Kidney capillary endothelial cell (primary cell): ENCODE measurements around the gene KCNG2.
"Not testable (repeated sequence)": the region's sequence is repeated elsewhere in the genome, so short reads cannot be mapped to it uniquely, and the experiment has no call there.

Source experiments
- DNase-seq: peaks from one replicate; pipeline ENCODE4 v3.0.0-alpha.2; 2018; ENCODE audit warnings: low spot score

The KCNG2 gene

DNA sequence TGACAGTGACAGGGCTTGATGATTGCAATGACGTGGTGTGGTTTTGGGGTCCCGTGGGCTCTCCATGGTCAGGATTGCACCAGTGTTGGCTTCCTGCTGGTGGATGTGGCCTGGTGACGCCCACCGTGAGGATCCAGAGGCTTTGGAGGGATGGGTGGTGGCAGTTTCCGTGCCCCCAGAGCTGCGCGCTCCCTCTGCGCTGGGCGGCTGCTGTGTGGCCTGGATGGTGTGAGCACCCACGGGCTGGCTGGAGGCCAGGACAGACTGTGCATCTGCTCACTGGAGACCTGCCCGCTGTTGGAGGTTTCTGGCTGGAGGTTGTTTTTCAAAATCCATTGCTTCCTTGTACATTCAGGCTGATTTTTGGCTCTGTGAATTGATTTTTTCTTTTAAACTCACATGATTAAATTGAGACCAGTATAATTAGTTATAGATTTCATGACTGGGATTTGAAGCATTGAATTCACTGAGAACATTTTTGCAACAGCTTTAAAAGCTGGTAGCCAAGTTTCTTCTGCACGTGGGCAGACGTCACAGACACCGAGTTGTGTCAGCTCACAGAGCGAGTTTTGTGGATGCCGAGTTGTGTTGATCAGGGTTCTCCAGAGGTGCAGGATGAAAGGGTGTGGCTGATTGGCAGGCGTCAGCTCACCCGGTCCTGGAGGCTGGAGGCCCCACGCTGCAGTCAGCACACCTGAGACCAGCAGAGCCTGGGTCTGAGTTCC is 72.7 kb downstream of the KCNG2 start:
- DNase-seq, result no peak

DNA sequence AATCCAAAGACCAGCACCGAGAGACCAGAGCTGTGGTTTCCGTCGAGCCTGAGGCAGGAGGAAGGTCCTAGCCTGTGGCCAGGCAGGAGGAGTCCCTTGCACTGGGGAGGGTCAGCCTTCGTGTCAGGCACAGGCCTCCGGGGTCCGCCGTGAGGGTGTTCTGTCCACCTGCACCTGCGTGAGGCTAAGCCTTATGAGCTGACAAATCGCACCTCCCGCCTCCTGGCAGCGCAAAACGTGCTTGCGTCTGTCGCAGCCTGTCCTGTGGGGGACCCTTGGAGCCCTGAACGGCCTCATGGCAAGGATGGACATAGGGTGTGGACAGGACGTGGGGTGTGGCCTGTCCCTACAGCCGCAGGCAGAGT is 73.3 kb downstream of the KCNG2 start:
- no peak for DNase-seq

DNA sequence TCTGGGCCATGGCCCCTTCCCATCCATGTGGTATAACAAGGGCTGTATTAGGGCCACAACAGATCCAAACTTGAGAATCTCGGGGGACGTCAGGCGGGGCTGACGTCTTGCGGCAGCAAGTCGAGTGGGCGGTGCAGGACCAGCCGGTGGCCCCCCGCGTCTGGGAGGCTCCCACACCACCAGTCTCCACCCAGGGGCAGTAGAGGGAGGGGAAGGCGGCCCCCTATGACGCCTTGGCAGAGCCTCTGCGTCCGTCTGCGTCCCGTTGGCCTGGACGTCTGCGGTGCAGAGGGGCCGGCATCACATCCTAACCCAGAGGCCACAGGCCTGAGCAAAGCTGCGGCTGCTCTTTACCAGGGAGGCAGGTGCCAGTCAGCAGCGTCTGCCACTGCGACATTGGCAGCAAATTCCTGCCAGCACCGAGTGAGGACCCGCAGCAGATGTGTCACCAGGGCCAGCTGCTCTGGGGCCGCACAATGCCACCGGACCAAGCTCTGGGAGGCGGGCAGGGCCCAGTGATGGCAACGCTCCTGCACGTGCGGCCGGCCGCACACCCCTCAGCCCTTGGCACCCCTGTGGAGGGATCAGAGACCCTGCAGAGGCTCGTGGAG is 73.8 kb downstream of the KCNG2 start:
- DNase-seq, result no peak

DNA sequence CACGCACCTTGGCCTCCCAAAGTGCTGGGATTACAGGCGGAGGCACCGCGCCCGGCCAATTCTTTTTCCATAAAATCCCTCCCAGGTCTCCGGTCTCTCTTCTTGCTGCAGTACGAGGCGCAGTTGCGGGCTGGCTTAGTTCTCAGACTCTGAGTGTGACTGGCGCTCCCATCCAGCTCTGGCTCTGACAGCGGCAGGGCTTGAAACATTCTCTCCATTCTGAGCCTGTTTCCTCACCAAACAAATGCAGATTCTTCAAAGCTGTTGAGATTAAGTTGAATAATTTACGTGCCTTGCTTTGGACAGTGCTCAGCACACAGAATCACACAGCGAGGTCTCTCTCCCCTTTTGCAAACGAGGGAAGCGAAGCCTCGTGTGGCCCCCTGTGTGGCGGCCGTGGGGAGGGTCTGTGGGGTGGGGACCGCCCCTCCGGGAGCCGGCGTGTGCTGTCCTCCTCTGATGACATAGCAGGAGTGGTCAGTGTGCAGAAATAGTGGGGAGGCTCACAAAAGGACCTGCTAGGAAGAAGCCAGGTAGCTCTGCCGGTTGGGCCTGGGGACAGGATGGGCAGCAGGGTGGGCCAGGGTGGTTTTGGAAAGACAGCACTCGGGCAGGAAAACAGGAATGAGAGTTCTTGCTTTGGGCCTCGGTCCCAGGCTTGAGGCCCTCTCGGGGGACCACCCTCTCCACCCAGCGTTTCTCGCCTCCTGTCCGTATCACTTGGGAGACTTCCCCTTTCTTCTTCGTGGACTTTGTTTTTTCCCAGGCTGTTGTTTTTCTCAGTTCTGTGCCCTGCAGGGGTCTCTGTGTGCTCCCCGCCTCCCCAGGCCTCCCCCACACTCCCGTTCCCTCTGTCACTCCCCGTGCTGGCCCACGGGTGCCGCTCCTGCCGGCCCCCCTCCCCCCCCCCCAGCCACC is 75.0 kb downstream of the KCNG2 start:
- DNase-seq, result no peak

DNA sequence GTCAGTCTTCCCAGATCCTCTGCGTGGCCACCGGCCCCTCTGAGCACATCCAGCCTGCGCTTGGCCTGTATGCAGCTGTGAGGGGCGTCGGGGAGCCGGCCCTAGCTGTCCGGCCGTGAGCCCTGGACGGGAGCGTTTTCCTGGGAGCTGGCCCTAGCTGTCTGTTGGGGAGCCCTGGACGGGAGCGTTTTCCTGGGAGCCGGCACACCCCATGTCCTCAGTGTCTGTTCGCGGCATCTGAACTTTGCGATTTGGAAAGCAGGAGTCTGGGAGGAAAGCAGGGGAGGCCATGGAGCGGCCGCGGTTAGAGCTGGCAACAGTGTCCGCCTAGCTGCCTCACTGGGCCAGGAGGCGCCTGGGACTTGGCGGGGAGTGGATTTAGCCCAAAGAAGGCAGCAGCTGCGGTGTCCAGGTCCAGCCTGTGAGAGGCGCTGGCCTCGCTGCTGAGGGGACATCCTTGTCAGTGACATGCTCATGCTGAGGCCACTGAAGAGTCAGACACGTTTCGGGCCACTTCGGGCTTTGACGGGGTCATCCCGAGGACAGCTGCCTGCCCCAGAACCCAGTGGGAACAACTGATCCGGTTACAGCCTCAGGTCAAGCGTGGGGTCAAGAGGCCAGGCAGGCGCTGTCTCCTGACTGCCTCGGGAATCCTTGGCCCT is 75.8 kb downstream of the KCNG2 start:
- no peak for DNase-seq

DNA sequence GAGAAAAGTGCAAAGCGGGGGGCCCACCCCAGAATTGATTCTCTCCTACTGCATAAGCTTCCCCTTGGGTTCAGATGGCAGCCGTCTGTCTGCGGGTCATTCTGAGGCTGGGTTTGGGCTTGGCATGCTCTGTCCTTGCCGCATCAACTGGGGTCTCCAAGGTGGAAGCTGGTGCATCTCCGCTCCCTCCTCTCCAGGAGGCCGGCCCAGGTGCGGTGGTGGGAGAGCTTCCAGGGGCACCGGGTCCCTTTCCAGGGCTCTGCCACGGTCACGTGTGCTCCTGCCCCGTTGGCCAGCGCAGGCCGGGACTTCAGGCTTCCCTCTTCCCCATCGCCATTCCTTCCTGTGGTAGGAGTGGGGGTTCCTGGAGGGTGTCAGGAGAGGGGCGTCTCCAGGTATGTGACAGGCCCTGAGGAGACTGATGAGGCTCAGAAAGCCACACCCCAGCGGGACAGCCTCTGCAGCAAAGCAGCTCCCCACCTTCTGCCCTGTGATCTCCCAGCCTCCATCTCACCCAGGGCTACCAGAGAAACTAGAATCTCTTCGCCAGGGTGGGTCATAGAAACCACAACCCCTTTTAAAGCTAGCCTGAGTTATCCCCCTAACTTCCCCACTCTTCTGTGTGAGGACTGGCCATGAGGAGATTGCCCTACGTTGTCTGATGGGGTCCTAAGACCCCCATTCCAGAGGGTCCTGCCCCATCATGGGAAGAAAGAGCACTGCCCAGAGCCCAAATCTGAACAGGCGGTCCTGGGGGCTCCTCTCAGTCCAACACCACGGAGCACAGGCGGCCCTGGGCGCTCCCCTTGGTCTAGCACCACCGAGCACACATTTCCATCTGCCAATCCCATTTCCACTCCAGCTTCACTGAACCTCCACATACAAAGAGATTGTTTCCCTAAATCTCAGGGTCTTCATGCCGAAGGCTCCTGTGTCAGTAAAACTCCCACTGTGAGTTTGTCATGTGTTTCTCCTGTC is 77.1 kb downstream of the KCNG2 start:
- no peak for DNase-seq

DNA sequence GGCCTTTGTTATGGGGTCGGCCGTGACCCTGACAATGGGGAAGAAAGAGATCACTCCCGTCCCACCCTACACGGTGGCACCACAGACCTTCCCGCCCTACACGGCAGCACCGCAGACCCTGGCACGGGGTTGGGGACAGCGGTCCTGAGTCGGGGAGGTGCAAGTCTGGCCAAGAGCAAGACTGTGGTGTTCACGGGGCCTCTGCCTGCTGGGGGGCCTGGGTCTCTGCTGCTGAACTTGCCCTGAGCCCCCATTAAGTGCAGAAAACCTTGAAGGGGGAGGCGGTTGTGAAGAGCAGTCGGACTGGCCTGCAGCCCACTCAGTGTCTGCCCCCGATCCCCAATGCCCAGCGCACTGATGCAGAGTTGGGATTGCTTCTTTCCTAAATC is 77.8 kb downstream of the KCNG2 start:
- DNase-seq, result no peak

DNA sequence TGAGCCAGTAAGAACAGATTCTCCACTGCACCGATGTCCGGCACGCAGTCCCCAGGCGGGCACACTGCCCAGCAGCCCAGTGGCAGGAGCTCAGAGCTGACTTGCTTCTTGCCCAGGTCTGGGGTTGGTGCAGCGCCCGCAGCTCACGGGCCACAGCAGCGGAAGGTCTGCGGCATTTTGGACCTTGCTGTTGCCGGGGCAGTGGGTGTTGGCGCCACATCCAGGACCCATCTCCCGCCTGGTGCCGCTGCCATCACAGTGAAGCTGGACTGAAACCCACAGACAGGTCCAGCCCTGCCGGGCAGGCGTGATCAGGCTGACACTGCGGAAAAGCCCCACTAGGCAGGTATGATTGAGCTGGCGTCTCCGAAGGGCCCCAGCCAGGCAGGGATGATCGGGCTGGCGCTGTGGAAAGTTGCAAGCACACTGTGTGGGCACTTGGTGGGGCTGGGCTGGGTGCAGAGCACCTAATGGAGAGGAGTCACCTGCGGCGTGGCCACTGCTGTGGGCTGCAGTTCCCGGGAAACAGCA is 78.3 kb downstream of the KCNG2 start:
- no peak for DNase-seq

DNA sequence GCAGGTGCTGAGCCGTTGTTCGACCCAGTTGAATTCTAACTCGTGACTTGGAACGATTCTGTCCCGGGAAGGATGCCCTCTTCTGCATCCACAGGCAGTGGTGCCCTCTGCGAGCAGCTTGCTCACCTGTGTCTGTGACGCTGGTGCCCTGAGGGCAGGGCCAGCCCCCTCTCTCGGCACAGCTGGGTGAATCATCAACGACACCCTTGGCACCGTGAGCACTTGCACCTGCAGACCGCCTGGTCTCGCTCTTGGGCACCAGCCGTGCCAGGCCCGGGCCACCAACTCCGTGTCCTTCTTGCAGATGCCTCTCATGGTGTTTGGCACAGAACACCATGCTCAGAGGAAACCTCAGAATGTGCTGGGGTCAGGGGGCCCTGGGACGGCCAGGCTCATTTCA is 78.8 kb downstream of the KCNG2 start:
- no peak for DNase-seq

DNA sequence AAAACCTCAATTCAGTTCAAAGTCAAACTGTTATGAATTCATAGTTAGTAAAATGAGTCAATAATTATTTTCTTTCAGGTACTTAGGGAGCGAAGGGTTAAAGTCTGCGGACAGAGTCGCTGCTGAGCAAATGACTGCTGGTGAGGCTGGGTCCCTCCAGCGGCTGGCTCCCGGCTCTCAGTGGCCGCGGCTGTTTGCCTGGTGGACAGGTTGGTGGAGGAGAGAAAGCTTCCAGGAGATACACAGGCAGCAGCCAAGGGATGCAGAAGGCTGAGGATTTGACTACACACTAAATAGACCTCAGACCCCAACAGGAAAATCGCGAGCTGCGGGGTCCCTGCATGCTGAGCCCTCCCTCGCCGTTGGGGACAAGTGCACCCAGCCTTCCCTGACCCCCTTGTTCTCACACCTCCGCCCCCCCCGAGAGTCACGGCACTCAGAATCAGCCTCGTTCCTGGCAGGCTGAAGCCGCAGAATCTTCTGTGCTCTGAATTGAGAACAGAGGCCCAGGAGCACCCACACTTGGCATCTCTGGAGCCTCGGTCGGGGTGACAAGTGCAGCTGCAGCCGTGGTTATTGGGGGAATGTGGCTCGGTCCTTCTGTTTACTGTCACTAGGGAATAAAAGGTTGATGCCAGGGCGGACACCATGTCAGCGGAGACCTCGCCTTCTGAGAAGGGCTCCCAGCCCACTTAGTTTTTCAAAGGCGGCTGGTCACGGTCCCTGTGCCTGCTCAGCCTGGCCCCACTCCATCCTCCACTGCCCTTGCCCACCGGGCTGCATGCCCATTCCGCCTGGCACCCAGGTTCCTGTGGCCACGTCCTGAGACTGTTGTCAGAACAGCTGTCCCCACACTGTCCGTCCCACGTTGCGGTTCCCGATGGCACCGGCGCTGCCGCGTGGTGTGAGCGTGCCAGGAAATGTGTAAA is 79.7 kb downstream of the KCNG2 start:
- DNase-seq, result no peak

DNA sequence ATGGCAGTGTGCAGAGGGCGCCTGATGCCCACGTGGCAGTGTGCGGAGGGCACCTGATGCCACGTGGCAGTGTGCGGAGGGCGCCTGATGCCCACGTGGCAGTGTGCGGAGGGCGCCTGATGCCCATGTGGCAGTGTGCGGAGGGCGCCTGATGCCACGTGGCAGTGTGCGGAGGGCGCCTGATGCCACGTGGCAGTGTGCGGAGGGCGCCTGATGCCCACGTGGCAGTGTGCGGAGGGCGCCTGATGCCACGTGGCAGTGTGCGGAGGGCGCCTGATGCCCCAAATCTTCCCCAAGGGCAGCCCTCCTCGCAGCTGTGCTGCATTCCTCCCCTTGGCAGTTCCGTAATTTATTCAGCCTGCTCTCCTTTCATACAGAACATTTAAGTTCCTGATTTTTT is 80.5 kb downstream of the KCNG2 start:
- not testable (repeated sequence) for DNase-seq

DNA sequence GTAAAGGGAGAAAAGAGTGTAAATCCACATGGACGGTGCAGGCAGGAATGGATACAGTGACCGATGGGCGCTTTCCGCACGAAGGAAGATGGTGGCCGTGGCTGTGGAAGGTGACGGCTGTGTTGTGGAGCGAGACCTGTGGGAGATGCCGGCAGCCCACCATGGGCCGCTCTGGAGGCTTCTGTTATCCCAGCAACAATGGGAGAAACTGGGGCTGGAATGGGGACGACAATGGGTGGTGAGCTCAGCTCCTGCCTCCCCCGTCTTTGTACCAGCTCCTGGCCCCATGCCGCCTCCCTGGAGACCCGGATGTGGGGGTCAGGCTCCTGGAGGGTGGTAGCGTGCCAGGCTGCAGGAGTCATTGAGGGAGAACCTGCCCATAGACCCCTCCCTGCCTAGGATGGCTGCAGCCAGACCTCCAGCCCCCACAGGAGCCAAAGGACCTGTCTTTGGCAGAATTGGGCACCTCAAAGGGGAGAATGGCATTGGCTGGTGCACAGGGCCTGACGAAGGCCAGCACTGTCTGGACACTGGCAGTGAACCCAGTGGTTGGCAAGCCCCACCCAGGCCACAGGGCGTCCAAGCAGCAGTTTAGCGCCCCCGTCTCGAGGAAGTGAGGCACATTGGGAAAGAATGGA is 81.1 kb downstream of the KCNG2 start:
- DNase-seq, result no peak

DNA sequence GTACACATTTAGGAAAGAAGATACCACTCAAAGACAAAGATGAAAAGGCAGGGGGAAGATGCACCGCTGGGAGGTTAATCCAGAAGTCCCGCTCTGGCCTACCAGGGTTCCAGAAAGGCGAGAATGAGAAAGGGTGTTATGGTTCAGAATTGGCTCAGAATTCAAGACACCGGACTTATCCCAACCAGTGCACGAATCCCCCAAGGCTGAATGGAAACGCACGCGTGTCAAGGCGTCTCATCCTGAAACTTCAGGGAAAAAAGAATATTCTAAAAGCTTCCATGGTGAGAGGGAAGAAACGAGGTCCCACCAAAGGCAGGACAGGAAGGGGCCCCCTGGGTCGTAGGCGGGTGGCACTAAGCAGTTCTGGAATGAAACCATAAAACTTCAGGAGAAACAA is 81.8 kb downstream of the KCNG2 start:
- DNase-seq, result no peak

DNA sequence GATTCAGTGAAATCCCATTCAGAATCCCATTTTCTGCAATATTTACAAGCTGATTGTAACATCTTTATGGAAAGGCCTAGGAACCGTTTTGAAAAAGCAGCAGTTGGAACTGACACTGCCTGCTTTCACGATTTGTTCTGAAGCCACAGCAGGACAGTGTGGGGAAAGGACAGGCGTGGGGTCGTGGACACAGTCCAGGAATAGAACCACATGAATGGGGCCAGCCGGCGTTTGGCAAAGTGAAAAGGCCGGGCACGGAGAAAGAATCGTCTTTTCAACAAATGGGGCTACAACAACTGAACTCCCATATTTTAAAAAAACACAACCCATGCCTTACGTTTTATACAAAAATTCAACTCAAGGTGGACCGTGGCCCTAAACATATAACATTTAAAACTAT is 84.0 kb downstream of the KCNG2 start:
- no peak for DNase-seq

DNA sequence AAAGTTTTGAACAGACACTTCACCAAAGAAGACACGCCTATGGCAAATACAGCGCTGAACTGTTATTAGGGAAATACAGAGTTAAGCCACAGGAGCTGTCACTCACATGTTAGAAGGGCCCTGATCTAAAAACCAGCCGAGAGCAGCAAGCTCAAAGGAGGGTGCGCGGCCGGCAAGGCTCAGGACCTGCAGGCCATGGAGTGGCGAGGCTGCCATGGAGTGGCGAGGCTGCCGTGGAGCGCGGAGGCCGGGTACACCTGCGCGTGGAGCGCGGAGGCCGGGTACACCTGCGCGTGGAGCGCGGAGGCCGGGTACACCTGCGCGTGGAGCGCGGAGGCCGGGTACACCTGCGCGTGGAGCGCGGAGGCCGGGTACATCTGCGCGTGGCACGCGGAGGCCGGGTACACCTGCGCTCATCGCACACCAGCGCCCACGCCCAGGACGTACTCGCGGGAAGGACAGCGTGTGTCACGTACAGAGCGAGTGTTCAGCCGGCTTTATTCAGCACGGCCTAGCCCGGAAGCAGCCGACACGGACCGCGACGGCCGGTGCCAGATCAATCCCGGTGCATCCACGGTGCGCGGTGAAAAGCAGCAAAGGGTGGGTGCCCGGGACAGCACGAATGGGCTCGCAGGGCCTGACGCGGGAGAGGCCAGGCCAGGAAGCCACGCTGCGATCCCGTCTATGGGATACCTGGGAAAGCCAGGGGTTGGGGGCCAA is 84.9 kb downstream of the KCNG2 start:
- no peak for DNase-seq

DNA sequence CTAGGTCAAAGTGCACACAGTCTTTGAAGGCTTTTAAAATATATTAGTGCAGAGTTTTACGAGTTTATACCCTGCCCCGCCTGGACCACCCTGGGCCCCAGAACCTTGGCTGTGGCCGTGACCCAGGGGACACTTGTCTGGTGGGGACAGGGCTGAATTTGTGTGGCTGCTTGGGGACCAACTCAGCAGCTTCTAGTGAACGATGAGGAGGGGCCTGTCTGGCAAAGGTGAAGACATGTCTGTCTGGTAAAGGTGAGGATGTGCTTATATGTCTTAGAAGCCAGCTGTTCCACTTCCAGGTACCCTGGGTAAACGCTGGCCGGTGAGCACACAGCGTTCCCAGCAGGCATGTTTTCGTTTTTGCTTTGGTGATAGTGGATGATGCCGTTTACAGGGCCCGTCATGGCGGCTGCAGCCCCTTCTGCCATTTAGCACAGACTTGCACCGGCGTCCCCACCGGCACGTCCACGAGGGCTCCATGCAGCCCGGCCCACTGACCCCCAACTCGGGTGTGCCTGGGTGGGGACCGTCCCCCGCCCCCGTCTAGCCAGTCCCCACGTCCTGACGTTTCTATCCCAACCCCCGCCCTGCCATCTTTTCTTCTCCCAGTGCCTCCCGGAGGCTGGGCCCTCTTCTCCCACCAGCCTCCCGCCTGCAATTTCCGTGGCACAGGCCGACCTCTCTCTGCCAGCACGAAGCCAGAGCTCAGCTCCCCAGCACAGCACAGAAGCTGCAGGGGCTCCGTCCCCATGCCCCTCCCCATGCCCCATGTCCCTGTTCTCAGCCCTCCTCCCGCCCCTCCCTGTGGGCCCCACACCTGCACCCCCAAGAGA is 85.9 kb downstream of the KCNG2 start:
- no peak for DNase-seq

DNA sequence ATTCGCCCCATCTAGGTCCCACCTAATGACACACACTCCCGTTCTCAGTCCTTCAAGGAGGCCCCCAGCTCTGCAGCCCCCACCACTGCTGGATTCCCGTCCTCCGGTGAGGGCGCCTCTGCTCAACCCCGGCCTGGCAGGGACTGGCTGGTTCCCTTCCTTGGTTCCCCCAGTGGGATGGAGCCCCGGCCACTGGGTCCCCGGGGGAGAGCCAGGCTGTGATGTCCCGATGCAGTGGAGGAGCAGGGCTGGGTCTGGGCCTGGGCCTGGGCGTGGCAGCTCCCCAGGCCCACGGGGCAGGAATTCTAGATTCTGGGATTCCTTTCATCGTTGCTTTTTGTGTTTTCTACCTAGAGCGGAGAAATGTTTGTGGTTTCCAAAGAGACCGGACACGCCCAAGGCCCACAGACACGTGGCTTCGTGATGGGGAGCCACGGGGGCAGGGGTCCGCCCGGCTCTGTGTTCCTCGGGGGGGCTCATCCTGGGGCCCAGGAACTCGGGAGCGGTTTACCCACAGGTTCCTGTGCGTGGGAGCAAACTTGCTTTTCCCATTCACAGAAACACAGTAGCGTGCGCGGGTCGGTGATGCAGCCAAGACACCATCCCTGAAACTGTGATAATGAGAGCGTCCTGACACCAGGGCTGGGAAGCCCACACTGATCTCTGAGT is 86.7 kb downstream of the KCNG2 start:
- no peak for DNase-seq
